Hindlimb muscle (tissue), 1 donor: ENCODE results near the gene NSUN4. TPM values are rescaled to one million over a fixed set of nuclear protein-coding genes. Genes with fewer than 3 reads are reported as not detected.
"Not testable (repeated sequence)": the region's sequence is repeated elsewhere in the genome, so short reads cannot be mapped to it uniquely, and the experiment has no call there.

Experiments
- DNase-seq: peaks from one replicate; pipeline ENCODE4 v3.0.0-alpha.2; 2013
- polyA plus RNA-seq: library from polyadenylated mRNA; unstranded; fragments of 120-200 nt; gene quantifications from one replicate; pipeline ENCODE4 v1.2.1, GENCODE V29; 2013; ENCODE audit not compliant: insufficient read length

Gene NSUN4
- polyA plus RNA-seq, 1 donor, result 16.3 TPM

GRCh38 chr1:46328182-46328581, 12.4 kb upstream of the NSUN4 start:
- DNase-seq, result not testable (repeated sequence)

- not testable (repeated sequence) for DNase-seq
Observed at GRCh38 chr1:46329807-46330206, 10.8 kb upstream of the NSUN4 start.

GRCh38 chr1:46330381-46330780, 10.2 kb upstream of the NSUN4 start:
- not testable (repeated sequence) for DNase-seq

- DNase-seq, result not testable (repeated sequence)
Observed at GRCh38 chr1:46331786-46332540, 8.6 kb upstream of the NSUN4 start.

GRCh38 chr1:46333300-46334029, 7.1 kb upstream of the NSUN4 start:
- DNase-seq, result no peak

- DNase-seq, result no peak
Observed at GRCh38 chr1:46334030-46334384, 6.6 kb upstream of the NSUN4 start.

- DNase-seq, result no peak
Observed at GRCh38 chr1:46335081-46335480, 5.5 kb upstream of the NSUN4 start.

GRCh38 chr1:46337409-46337808, 3.2 kb upstream of the NSUN4 start:
- DNase-seq, result not testable (repeated sequence)

- no peak for DNase-seq
Observed at GRCh38 chr1:46341222-46342083, 846 bp downstream of the NSUN4 start.

GRCh38 chr1:46342084-46342656, 1.6 kb downstream of the NSUN4 start:
- DNase-seq, result no peak

- no peak for DNase-seq
Observed at GRCh38 chr1:46342677-46343350, 2.2 kb downstream of the NSUN4 start.

GRCh38 chr1:46343351-46343695, 2.7 kb downstream of the NSUN4 start:
- DNase-seq, result no peak

GRCh38 chr1:46343705-46344104, 3.1 kb downstream of the NSUN4 start:
- no peak for DNase-seq

GRCh38 chr1:46344481-46344880, 3.9 kb downstream of the NSUN4 start:
- DNase-seq, result no peak

GRCh38 chr1:46345281-46345680, 4.7 kb downstream of the NSUN4 start:
- DNase-seq, result no peak

GRCh38 chr1:46352363-46352762, 11.8 kb downstream of the NSUN4 start:
- no peak for DNase-seq

- DNase-seq, result not testable (repeated sequence)
Observed at GRCh38 chr1:46355920-46356319, 15.3 kb downstream of the NSUN4 start.

GRCh38 chr1:46362158-46362557, 21.6 kb downstream of the NSUN4 start:
- no peak for DNase-seq

- DNase-seq, result no peak
Observed at GRCh38 chr1:46363121-46363520, 22.5 kb downstream of the NSUN4 start.

GRCh38 chr1:46364612-46365011, 24.0 kb downstream of the NSUN4 start:
- DNase-seq, result no peak

- not testable (repeated sequence) for DNase-seq
Observed at GRCh38 chr1:46365796-46366195, 25.2 kb downstream of the NSUN4 start.

GRCh38 chr1:46367072-46367471, 26.5 kb downstream of the NSUN4 start:
- no peak for DNase-seq
